8988T (cell line): Measurements from ENCODE around the gene TVP23C.

Experiments used
- DNase-seq: peaks from one replicate; pipeline ENCODE4 v3.0.0; 2011

TVP23C gene

DNA sequence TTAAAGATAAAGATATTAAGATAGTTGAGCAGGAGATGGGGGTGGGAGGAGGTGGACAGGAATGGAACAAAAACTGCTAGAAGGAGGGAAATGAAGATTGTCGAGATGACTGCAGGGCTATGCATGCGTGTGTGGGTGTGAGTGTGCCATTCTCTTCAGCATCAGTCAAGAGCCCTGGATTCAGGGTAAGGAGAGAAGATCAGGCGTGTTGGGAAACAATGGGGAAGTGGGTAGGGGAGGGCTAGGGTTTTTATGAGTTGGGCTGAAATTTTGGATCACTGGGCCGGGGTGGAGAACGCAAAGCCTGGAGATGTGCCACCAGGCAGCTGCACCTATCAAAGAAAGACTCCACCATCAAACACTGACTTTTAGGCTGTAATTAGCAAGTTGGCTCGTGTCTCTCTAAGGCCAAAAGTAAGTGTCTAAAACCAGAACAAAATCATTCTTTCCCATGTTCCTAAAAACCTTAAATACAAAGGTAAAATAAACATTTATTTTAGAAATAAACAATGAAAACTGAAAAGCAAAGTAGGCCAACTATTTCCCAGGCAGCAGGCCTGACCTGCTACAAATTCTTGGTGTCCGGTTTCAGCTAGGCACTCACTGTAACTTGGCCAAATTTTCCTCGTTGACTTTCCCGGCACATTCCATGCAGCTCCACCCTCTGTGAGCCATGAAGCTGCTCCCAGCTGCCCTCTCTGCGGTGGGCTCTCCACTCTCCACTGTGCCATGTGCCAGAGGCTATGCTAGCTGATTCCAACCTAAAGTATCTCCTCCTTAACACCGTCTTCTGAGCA, 100.1 kb downstream of the TVP23C start:
- DNase-seq = no peak

DNA sequence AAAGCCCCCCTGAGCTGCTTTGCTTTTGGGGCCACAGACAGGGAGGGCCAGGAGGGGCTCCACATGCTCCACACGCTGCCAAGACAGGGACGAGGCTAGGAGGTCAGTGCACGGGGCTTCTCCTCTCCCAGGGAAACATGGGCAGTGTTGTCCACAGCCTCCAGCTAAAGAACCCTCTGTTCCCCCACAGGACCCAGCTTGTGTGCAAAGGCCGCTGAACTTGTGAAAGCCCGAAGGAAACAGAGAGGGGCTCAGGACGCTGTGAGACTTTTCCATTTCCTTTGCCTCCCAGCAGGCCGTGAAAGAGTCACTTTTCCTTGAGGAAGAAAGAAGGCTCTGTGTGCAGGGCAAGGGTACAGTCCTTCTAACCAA, 105.6 kb downstream of the TVP23C start:
- no peak for DNase-seq

DNA sequence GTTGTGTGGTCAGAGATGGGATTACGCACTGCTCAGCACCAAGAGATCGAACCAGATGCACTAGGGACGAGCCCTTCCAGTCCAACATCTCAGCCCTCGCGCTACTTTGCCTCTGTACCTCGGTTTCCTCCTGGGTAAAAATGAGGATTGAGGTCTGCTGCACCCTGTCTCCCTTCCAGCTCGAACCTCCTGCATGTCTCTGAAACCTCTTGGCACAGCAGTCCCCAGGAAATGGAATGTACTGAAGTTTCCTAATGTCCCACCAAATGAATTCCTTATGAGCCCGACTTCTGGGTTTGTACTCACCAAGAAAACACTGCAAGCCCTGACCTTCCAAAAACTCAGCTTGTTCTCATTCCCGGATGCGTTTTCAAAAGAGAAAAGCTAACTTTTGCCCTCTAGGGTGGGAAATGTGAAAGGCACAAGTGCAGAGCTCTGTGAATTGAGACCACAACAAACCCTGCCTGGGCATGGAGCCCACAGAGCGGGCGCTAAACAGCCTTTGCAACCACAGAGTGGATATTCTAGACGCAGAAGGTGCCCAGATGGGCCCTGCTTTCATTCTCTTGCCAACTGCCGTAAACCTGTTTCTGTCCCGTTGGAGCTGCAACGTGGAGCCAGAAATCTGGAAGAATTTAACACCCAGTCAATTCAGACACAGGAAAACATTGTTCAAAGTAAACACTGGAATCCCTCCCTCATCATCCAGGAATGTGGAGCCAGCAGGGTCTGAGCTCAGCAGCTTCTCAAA, 106.1 kb downstream of the TVP23C start:
- no peak for DNase-seq

DNA sequence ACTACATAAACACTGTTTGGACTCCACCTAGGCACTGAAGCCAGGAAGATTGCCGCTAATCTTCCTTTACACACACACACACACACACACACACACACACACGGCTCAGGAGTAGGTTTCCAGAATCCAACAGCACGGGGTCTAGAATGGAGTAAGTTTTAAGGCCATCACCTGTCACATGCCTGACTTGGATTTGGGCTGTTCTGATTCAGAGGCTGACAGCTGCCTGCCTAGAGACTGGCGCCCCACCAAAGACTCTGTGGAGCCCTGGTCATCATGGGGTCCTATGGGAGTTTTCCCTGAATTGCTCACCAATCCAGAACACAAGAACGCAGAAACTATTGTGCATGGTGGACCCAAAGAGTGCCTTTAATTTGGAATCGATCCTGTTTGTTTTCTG, 106.8 kb downstream of the TVP23C start:
- no peak for DNase-seq

DNA sequence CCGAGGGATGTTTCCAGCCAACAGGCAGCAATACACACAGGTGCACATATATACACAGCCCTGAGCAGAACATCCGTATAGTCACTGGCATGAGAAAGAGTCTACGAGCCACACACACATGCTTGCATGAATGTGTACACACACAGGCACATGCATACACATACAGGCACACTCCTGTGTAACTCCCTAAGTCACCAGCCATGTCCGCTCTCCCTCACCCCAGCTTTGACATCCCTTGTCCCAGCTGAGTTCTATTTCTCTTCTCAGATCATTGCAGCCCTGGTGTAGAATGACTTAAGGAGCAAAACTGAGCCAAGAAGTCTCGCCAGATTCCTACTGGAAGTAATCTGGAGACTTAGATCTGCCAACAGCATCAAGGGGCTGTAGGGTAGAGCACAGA, 108.9 kb downstream of the TVP23C start:
- no peak for DNase-seq

DNA sequence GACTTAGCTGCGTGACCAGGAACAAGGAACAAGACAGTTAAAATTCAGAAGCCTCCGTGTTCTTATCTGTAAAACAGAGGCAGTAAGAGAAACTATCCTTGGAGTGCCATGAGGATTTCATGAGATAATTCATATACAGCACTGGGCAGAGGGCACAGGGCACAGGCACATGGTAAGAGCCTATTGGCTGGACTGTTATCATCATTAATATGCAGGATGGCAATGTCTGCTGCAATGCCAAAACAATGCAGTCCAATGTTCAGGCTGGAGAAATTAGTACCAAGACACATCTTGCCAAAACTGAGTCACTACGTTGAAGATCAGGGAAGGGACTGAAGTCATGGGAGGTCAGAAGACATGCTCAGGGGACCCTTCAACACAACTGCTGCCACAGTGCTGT, 109.5 kb downstream of the TVP23C start:
- no peak for DNase-seq

DNA sequence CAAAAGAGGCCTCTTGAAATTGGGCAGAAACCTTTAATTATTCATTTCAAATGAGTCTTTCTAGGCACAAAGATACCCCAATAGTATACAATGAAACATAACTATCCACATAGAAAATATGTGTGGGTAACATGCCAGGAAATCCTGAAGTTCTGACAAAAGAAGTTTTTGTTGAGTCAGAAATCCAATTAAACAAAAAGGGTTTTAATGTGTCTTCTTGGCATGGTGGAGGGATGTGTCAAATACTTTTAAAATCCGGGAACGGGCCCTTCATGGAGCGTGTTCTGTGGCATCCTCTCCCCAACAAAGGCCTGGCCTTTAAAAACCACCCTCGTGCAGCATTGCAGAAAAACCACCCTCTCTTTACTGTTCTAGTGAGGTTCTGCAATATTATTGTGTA, 110.0 kb downstream of the TVP23C start:
- DNase-seq = no peak

DNA sequence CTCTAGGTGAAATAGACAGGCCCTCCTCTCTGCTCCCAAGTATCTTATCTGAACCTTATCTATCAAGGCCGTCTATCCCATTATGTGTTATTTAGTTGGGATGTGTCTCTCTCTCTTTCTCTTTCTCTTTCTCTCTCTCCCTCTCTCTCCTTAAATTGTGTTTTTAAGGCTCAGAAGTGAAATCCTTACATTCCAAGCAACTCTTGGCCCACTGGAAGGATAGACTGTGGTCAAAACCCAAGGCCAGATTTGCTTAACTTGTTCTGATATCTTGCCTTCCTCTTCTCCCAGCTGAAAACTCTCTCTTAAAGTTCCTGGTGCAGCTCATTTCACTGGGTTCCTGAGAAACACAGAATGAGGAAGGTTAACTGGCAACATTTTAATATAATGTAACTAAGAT, 110.5 kb downstream of the TVP23C start:
- no peak for DNase-seq
